K562 (cell line): ENCODE results near the gene CHMP1A. TPM values are rescaled to one million over a fixed set of nuclear protein-coding genes. Genes with fewer than 3 reads are reported as not detected.
A peak's percentile ranks its signal among the peaks of the same experiment; 100 is the strongest.

Experiments used
- ATF2 ChIP-seq: sonication (generic); formaldehyde crosslinking; IDR thresholded peaks from 2 replicates; pipeline ENCODE4 v1.8.1; 2022; ENCODE audit warnings: missing genetic modification reagents
- ATF6 ChIP-seq: sonication (generic); formaldehyde crosslinking; IDR thresholded peaks from 2 replicates; pipeline ENCODE4 v1.4.0; 2020; ENCODE audit warnings: mild to moderate bottlenecking, missing genetic modification reagents
- ATF7 ChIP-seq: fragments of 450-650 bp; IDR thresholded peaks from 2 replicates; pipeline ENCODE4 v1.7.1; 2014; ENCODE audit warnings: mild to moderate bottlenecking, moderate library complexity
- BMI1 ChIP-seq: fragments of 150-350 bp; IDR thresholded peaks from 2 replicates; pipeline ENCODE4 v1.6.1; 2014; ENCODE audit warnings: low read length
- C11orf30 ChIP-seq: fragments of 450-650 bp; IDR thresholded peaks from 2 replicates; pipeline ENCODE4 v1.6.1; 2016; ENCODE audit warnings: low read depth, mild to moderate bottlenecking
- HDAC1 ChIP-seq, 2 experiments: fragments of 450-650 bp; IDR thresholded peaks; 2 replicates each; pipeline ENCODE4 v1.6.1; 2016 to 2017; ENCODE audit warnings: inconsistent platforms in 1 of 2, mild to moderate bottlenecking in 1 of 2, moderate library complexity in 1 of 2
- L3MBTL2 ChIP-seq: fragments of 450-650 bp; IDR thresholded peaks from 2 replicates; pipeline ENCODE4 v1.6.1; 2016; ENCODE audit warnings: mild to moderate bottlenecking, moderate library complexity
- LARP7 ChIP-seq: fragments of 450-650 bp; IDR thresholded peaks from 2 replicates; pipeline ENCODE4 v1.6.1; 2016
- MAX ChIP-seq: sonication (generic); formaldehyde crosslinking; IDR thresholded peaks from 2 replicates; pipeline ENCODE4 v1.9.0; 2022; ENCODE audit warnings: mild to moderate bottlenecking, missing genetic modification reagents
- MLLT1 ChIP-seq, 2 experiments: fragments of 450-650 bp; IDR thresholded peaks; 2 replicates each; pipeline ENCODE4 v1.6.1; 2016
- MLX ChIP-seq, 2 experiments: fragments of 450-650 bp in 1 of 2; sonication (generic) in 1 of 2; formaldehyde crosslinking; conservative IDR thresholded peaks; 2 replicates each; pipeline versions ENCODE4 v1.4.0 to v1.8.1; 2020 to 2022; ENCODE audit warnings: mild to moderate bottlenecking in 1 of 2, missing genetic modification reagents in 1 of 2
- MYBL2 ChIP-seq, 2 experiments: fragments of 450-650 bp in 1 of 2; sonication (generic) in 1 of 2; formaldehyde crosslinking in 1 of 2; IDR thresholded peaks; 2 replicates each; pipeline versions ENCODE4 v1.6.1 to v1.8.1; 2017 to 2022; ENCODE audit warnings: borderline replicate concordance in 1 of 2, inconsistent platforms in 1 of 2, low read depth in 1 of 2, mild to moderate bottlenecking in 1 of 2, missing genetic modification reagents in 1 of 2, moderate library complexity in 1 of 2
- NCOA1 ChIP-seq: fragments of 450-650 bp; IDR thresholded peaks from 2 replicates; pipeline ENCODE4 v1.6.1; 2016; ENCODE audit warnings: low read depth
- PML ChIP-seq: IDR thresholded peaks from 2 replicates; pipeline ENCODE4 v1.6.1; 2012; ENCODE audit warnings: low read length, inconsistent platforms
- POLR2AphosphoS2 ChIP-seq: IDR thresholded peaks from 2 replicates; pipeline ENCODE4 v1.6.1; 2012; ENCODE audit warnings: low read length, improper control_type of control experiment
- RB1 ChIP-seq: fragments of 450-650 bp; IDR thresholded peaks from 2 replicates; pipeline ENCODE4 v1.6.1; 2017; ENCODE audit warnings: low read depth, mild to moderate bottlenecking
- TBP ChIP-seq: optimal IDR thresholded peaks from 2 replicates; pipeline ENCODE3; 2011; ENCODE audit warnings: low read depth, low read length, improper control_type of control experiment
- THAP12 ChIP-seq: fragments of 250-450 bp; sonication (Bioruptor Pico); IDR thresholded peaks from 2 replicates; pipeline ENCODE4 v1.9.0; 2021; ENCODE audit warnings: mild to moderate bottlenecking, inconsistent platforms
- ZBTB17 ChIP-seq: fragments of 450-650 bp; formaldehyde crosslinking; IDR thresholded peaks from 2 replicates; pipeline ENCODE4 v1.4.0; 2020; ENCODE audit warnings: mild to moderate bottlenecking
- ZNF121 ChIP-seq: sonication (generic); formaldehyde crosslinking; conservative IDR thresholded peaks from 2 replicates; pipeline ENCODE4 v1.8.0; 2022; ENCODE audit warnings: missing genetic modification reagents
- ZNF316 ChIP-seq: fragments of 450-650 bp; IDR thresholded peaks from 2 replicates; pipeline ENCODE4 v1.6.1; 2016
- ZNF707 ChIP-seq: fragments of 250-450 bp; sonication (Bioruptor Pico); conservative IDR thresholded peaks from 2 replicates; pipeline ENCODE4 v1.8.0; 2022; ENCODE audit warnings: inconsistent platforms, mild to moderate bottlenecking, moderate library complexity
- polyA plus RNA-seq, 8 experiments: library from polyadenylated mRNA; depleted of rRNA in 4 of 8; stranded (reverse) in 5 of 8; unstranded in 3 of 8; fragments of >200 nt; fragmentation: Nextera tagmentation in 2 of 8; fragmentation: Illumina TruSeq in 1 of 8; extraction: Ambion mirVana in 2 of 8; extraction: Trizol in 1 of 8; gene quantifications; 2 replicates each; pipeline versions ENCODE4 v1.2.1 to v1.2.3, GENCODE V29; 2011 to 2014; ENCODE audit warnings: inconsistent platforms in 1 of 8, missing spikeins in 1 of 8
- total RNA-seq, 7 experiments: library from RNA; depleted of rRNA in 6 of 7; stranded (reverse); fragments of >200 nt in 6 of 7; fragmentation: Illumina TruSeq in 2 of 7; extraction: Trizol in 2 of 7; gene quantifications; 2 replicates each; pipeline versions ENCODE4 v1.2.1 to v1.2.3, GENCODE V29; 2011 to 2021; ENCODE audit warnings: low replicate concordance in 1 of 7

CHMP1A gene
- total and polyA plus RNA-seq, 9 of the 15 experiments (the other 6 are each of a cell fraction or from before 2014, with no cell fraction given) = 0.83 to 79.9 (median 45.2) TPM

- TF ChIP-seq MLX (CRISPR knock-in tag; conservative IDR thresholded peaks at IDR 0.05) = no peak
- TF ChIP-seq MYBL2 (IDR thresholded peaks at IDR 0.05; ENCODE audit: low read depth) = no peak
- no peak for TF ChIP-seq MYBL2 (CRISPR knock-in tag; IDR thresholded peaks at IDR 0.05; ENCODE audit: borderline replicate concordance)
- no peak for TF ChIP-seq LARP7
- peak; percentile 93 for TF ChIP-seq RB1
- peak; percentile 85 for TF ChIP-seq C11orf30
- TF ChIP-seq ATF6 (CRISPR knock-in tag) = peak; percentile 66; the same call in 1 of the 2 replicates
- peak; percentile 75 for TF ChIP-seq TBP
- peak; percentile 98 for TF ChIP-seq L3MBTL2
- TF ChIP-seq BMI1 = peak; percentile 93
- TF ChIP-seq MAX = peak; percentile 93
- no peak for TF ChIP-seq ZNF316
- peak; percentile 15; the same call in 1 of the 2 replicates for TF ChIP-seq ZBTB17 (CRISPR knock-in tag)
- no peak for TF ChIP-seq MLLT1 (IDR thresholded peaks at IDR 0.05)
- peak; percentile 67; the same call in 1 of the 2 replicates for TF ChIP-seq POLR2AphosphoS2
- TF ChIP-seq ZNF121 = no peak
- peak in 1 of 2 experiments; percentile 97; a peak in 2 of 4 replicates for TF ChIP-seq HDAC1 (IDR thresholded peaks at IDR 0.05)
- no peak for TF ChIP-seq ZNF707
- no peak for TF ChIP-seq ATF2 (CRISPR knock-in tag)
- peak; percentile 69 for TF ChIP-seq ATF7
- TF ChIP-seq PML = peak; percentile 68; the same call in 1 of the 2 replicates
- peak; percentile 71; the same call in 1 of the 2 replicates for TF ChIP-seq THAP12 (CRISPR knock-in tag)
- no peak for TF ChIP-seq NCOA1
These were observed 29.1 kb upstream of the CHMP1A start, which contains the start of gene CDK10 (continued) for GRCh38 chr16:89686520-89687091.
